Psoas muscle (tissue), 8 donors: ENCODE results near the gene OR6C2. TPM values are rescaled to one million over a fixed set of nuclear protein-coding genes. Genes with fewer than 3 reads are reported as not detected.
"Not testable (repeated sequence)": the region's sequence is repeated elsewhere in the genome, so short reads cannot be mapped to it uniquely, and the experiment has no call there.

Experiments
- ATAC-seq, 4 donors: fragments of 200-7000 bp; cut with Tn5 transposase; one replicate each; pipeline ENCODE4 v1.9.1; 2020; ENCODE audit warnings: moderate library complexity in 3 of 4, mild to moderate bottlenecking in 2 of 4
- DNase-seq, 2 donors: peaks; one replicate each; pipeline ENCODE4 v3.0.0-alpha.2; 2020
- H3K27ac ChIP-seq: fragments of 200-600 bp; one replicate; pipeline ENCODE4 v1.8.0; 2022
- H3K27me3 ChIP-seq, 3 donors: fragments of 200-600 bp in 1 of 3; one replicate each; pipeline versions ENCODE4 v1.6.1 to v1.8.0; 2013 to 2022; ENCODE audit warnings: low read length in 2 of 3, mild to moderate bottlenecking in 2 of 3, moderate library complexity in 1 of 3; ENCODE audit not compliant: insufficient read depth in 3 of 3
- H3K36me3 ChIP-seq, 2 donors: fragments of 200-600 bp in 1 of 2; one replicate each; pipeline versions ENCODE4 v1.6.1 to v1.8.0; 2013 to 2022; ENCODE audit warnings: low read depth in 1 of 2, mild to moderate bottlenecking in 1 of 2, moderate library complexity in 1 of 2; ENCODE audit not compliant: insufficient read depth in 1 of 2
- H3K4me1 ChIP-seq: fragments of 200-600 bp; one replicate; pipeline ENCODE4 v1.8.0; 2022
- H3K4me3 ChIP-seq: fragments of 200-600 bp; one replicate; pipeline ENCODE4 v1.8.0; 2022; ENCODE audit warnings: mild to moderate bottlenecking
- H3K9me3 ChIP-seq: fragments of 200-600 bp; one replicate; pipeline ENCODE4 v1.8.0; 2022
- WGBS, 3 donors: extraction: QIAGEN DNeasy Blood & Tissue Kit; methylation state at CpG; one replicate each; pipeline versions ENCODE4 v1.1.6 to v1.1.7; 2013; 5-methylcytosine and 5-hydroxymethylcytosine counted together
- intact Hi-C, 2 donors: fragments of 100-400 bp; cut with DNase I; formaldehyde crosslinking; loops; one replicate each; pipeline versions ENCODE4 v1.11.0 to v1.14.2; 2022
- polyA plus RNA-seq, 3 donors: library from polyadenylated mRNA; stranded (reverse); fragments of 200-250 nt; gene quantifications; one replicate each; pipeline ENCODE4 v1.2.3, GENCODE V29; 2013
- total RNA-seq, 4 donors: library from RNA; stranded (reverse); fragmentation: NEBNext Ultra II Directional in 2 of 4; extraction: Animal tissue kit (Norgen Biotek cat#: 25700) in 2 of 4; gene quantifications; one replicate each; pipeline versions ENCODE4 v1.2.1 to v1.2.4, GENCODE V29; 2021 to 2023
- TF ChIP-seq, protein P1 (sequence below): fragments of 200-600 bp; IDR thresholded peaks from one replicate; pipeline ENCODE4 v1.8.0; 2022; ENCODE audit warnings: antibody characterized with exemption
- donor health status: healthy with polysubstance abuse.
- donor health status: DM: no; HTN: no; CAD: no; lungs with moderate emphysema.
- donor health status: Bipolar disorder and iron deficiency.
- donor health status: healthy.
- donor health status: DM: yes; HTN: yes; CAD: no.
- donor health status: DM: no; HTN: no; CAD: no.
- donor health status: DM: no; HTN: no; CAD: no.
- donor health status: DM: yes; HTN: yes; CAD: no.

Gene OR6C2
- total and polyA plus RNA-seq, 7 donors: not detected

DNA sequence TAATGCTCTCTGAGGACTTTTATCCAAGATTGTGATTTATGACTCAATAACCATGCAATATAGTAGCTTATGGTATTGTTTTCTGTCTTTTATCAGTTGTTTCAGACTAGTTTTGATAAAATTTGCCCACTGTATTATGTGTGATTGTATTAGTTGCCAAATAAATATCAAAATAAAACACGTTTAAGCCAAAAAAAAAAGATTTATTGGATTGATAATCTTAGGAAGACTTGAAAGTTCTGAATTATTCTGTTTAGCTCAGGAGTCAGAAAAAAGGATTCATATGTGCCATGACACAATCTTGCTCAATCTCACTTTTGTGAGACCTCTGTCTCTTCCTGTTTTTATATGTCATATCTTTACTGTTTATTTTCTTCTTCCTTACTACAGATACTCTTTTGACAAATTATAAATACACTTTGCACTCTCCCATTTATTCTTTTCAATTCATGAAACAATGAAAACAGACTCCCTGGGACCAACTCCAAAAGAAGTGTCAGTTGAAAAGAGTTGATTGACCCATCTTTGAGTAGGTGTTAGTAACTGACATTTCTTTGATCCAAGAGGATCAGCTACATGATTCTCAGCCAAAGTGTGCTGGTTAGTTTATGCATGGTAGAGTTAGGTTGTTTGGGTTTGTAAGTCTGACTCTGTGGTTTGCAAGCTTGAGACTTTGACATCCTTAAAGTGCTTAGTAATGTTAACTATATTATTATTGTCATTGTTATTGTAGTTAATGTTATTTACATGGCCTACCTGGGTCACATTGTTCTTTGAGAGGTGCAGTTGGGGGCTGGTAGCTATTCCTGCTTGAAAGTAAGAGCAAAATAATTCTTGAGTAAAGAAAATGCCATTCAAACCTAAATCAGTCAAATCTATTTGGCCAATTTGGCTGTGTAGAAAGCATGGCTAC lies 15.3 kb upstream of the OR6C2 start:
- TF ChIP-seq, protein P1, sequence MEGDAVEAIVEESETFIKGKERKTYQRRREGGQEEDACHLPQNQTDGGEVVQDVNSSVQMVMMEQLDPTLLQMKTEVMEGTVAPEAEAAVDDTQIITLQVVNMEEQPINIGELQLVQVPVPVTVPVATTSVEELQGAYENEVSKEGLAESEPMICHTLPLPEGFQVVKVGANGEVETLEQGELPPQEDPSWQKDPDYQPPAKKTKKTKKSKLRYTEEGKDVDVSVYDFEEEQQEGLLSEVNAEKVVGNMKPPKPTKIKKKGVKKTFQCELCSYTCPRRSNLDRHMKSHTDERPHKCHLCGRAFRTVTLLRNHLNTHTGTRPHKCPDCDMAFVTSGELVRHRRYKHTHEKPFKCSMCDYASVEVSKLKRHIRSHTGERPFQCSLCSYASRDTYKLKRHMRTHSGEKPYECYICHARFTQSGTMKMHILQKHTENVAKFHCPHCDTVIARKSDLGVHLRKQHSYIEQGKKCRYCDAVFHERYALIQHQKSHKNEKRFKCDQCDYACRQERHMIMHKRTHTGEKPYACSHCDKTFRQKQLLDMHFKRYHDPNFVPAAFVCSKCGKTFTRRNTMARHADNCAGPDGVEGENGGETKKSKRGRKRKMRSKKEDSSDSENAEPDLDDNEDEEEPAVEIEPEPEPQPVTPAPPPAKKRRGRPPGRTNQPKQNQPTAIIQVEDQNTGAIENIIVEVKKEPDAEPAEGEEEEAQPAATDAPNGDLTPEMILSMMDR: no peak
- DNase-seq: no peak
- Histone ChIP-seq H3K27ac (no peak overlapping the region), H3K27me3 (no peaks in the 10 kb centered on the region), H3K9me3 (no peaks in the 10 kb centered on the region), H3K4me3 (no peak overlapping the region), H3K36me3 (no peaks in the 10 kb centered on the region), H3K4me1 (no peaks in the 10 kb centered on the region)
- ATAC-seq: no peak
- WGBS, 3 donors: 25 to 33% (median 26%) methylated on average over 1 of the region's 1 CpG
- intact Hi-C loops: no loop called here

DNA sequence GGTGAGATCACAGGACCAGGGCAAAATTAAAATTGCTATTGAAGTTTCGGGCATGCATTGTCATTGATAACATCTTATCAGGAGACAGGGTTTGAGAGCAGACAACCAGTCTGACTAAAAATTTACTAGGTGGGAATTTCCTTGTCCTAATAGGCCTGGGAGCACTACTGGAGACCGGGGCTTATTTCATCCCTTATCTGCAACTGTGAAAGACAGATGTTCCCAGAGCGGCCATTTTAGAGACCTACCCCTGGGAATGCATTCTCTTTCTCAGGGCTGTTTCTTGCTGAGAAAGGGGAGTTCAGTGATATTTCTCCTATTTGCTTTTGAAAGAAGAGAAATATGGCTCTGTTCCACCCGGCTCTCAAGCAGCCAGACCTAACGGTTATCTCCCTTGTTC lies 2.6 kb upstream of the OR6C2 start:
- intact Hi-C loops, H3K27ac ChIP-seq, H3K4me3 ChIP-seq, H3K4me1 ChIP-seq, DNase-seq, ATAC-seq, H3K27me3 ChIP-seq, H3K36me3 ChIP-seq, H3K9me3 ChIP-seq: not testable (repeated sequence)
- 71 to 88% (median 83%) methylated on average over 5 of the region's 5 CpGs for WGBS, 3 donors

DNA sequence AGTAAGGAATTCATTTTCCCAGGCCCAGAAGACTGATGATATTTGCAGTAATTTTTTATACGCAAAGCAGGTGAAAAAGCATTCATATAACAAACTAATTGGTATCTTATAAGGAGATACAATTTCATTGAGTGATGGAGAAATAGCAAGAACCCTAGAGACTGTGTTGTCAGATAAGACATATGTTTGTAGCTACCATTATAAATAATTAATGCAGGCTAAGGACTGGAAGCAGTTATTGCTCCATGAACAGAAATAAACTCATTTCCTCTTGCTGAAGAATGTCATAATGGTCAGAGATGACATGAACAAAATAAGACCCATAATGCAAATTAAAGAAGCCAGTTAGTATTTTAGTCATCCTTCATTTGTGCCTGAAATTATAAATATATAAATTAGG lies 1.5 kb downstream of the OR6C2 start:
- intact Hi-C loops: no loop called here
- H3K4me3 ChIP-seq: no peak overlapping the region
- peaks cover 6% of the 10 kb centered on the region for H3K9me3 ChIP-seq
- H3K4me1 ChIP-seq: no peaks in the 10 kb centered on the region
- 98 to 100% (median 99%) methylated on average over 1 of the region's 1 CpG for WGBS, 3 donors
- no peak overlapping the region for H3K27ac ChIP-seq
- H3K27me3 ChIP-seq: no peaks in the 10 kb centered on the region
- no peaks in the 10 kb centered on the region for H3K36me3 ChIP-seq
- TF ChIP-seq, protein P1: no peak
- ATAC-seq (no peak), DNase-seq (no peak)

DNA sequence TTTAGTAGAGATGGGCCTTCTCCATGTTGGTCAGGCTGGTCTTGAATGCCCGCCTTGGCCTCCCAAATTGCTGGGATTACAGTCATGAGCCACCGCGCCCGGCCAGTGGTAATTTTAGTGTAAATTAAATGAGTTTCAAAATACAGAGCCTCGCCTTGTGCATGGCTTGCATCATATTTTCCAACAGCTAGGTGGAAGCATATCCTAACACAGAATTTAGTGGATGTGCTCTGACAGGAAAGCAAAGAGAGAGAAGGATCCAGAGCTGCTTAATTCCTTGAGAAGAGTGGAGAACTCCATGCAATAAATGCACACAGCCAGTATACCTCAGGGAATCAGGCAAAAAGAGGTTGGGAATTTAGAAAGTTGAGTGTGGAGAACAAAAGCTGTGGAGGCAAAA lies 2.5 kb downstream of the OR6C2 start:
- WGBS, 3 donors: 76 to 84% (median 82%) methylated on average over 5 of the region's 5 CpGs
- intact Hi-C loops: no loop called here

DNA sequence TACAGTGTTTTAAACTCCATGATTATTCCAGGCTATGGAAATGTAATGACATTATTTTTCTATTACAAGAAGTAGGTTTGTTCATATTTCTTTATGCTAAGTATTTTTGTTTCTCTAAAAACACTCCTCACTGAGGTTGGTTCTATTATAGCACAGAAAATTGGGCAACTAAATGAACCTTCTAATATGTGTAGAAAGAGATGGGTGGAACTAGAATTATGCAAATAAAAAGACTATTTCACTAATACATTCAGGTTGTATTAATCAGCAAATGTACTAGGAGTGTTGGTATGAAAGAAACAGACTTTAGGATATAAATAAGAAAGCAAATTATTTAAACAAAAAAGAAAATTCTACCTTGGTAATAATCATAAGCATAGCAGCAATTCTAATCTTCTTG lies 4.9 kb downstream of the OR6C2 start:
- Histone ChIP-seq H3K27me3 (no peaks in the 10 kb centered on the region), H3K27ac (no peak overlapping the region), H3K36me3 (no peaks in the 10 kb centered on the region), H3K4me1 (no peaks in the 10 kb centered on the region), H3K4me3 (no peak overlapping the region), H3K9me3 (no peaks in the 10 kb centered on the region)
- ATAC-seq: no peak
- TF ChIP-seq, protein P1: no peak
- DNase-seq: no peak
- intact Hi-C loops: no loop called here

More for the DNA sequence above, 2.5 kb downstream of the OR6C2 start:
- no peak overlapping the region for H3K27ac ChIP-seq
- H3K27me3 ChIP-seq: no peaks in the 10 kb centered on the region
- ATAC-seq (no peak), DNase-seq (no peak)
- no peaks in the 10 kb centered on the region for H3K36me3 ChIP-seq
- TF ChIP-seq, protein P1: no peak
- H3K4me1 ChIP-seq: no peaks in the 10 kb centered on the region
- no peak overlapping the region for H3K4me3 ChIP-seq
- peaks cover 2% of the 10 kb centered on the region for H3K9me3 ChIP-seq

DNA sequence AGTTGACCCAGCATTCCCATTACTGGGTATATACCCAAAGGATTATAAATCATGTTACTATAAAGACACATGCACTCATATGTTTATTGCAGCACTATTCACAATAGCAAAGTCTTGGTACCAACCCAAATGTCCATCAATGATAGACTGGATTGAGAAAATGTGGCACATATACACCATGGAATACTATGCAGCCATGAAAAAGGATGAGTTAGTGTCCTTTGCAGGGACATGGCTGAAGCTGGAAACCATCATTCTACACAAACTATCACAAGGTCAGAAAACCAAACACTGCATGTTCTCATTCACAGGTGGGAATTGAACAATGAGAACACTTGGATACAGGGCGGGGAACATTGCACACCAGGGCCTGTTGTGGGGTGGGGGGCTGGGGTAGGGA lies 21.1 kb downstream of the OR6C2 start:
- DNase-seq, H3K9me3 ChIP-seq, H3K27me3 ChIP-seq, H3K36me3 ChIP-seq, ATAC-seq, H3K4me1 ChIP-seq, H3K4me3 ChIP-seq, intact Hi-C loops, H3K27ac ChIP-seq: not testable (repeated sequence)
- 92 to 100% (median 97%) methylated on average over 1 of the region's 1 CpG for WGBS, 3 donors
